Neutrophil (primary cell): Measurements from ENCODE around the gene COP1.

Source experiments
- H3K27ac ChIP-seq: fragments of 200-600 bp; sonication (generic); 2 replicates; pipeline ENCODE4 v1.5.1; 2016; ENCODE audit warnings: mild to moderate bottlenecking, moderate library complexity
- H3K27me3 ChIP-seq: fragments of 200-600 bp; sonication (generic); 2 replicates; pipeline ENCODE4 v1.6.0; 2016; ENCODE audit warnings: mild to moderate bottlenecking
- H3K36me3 ChIP-seq: fragments of 200-600 bp; sonication (generic); 2 replicates; pipeline ENCODE4 v1.5.1; 2017
- H3K4me1 ChIP-seq, 2 experiments: fragments of 200-600 bp in 1 of 2; sonication (generic) in 1 of 2; 1 replicate in 1 of 2; 2 replicates in 1 of 2; pipeline versions ENCODE4 v1.5.1 to v1.6.1; 2013 to 2016; ENCODE audit warnings: low read depth in 1 of 2, low read length in 1 of 2, mild to moderate bottlenecking in 1 of 2, moderate library complexity in 1 of 2; ENCODE audit not compliant: control insufficient read depth in 1 of 2, insufficient read depth in 1 of 2
- H3K4me3 ChIP-seq, 2 experiments: fragments of 200-600 bp in 1 of 2; sonication (generic) in 1 of 2; 1 replicate in 1 of 2; 2 replicates in 1 of 2; pipeline ENCODE4 v1.5.1; 2013 to 2016; ENCODE audit warnings: low read depth in 1 of 2, low read length in 1 of 2, mild to moderate bottlenecking in 1 of 2, moderate library complexity in 1 of 2
- H3K9me3 ChIP-seq: fragments of 200-600 bp; sonication (generic); 2 replicates; pipeline ENCODE4 v1.5.1; 2016
- CTCF ChIP-seq: fragments of 200-600 bp; sonication (generic); IDR thresholded peaks from 2 replicates; pipeline ENCODE4 v1.5.1; 2016; ENCODE audit warnings: antibody characterized with exemption

The COP1 gene

GRCh38 chr1:175918364-175918801 is 288.7 kb downstream of the COP1 start:
- Histone ChIP-seq H3K27ac (no peak overlapping the region), H3K4me3 (no peak overlapping the region), H3K27me3 (no peaks in the 10 kb centered on the region), H3K36me3 (no peaks in the 10 kb centered on the region), H3K9me3 (no peaks in the 10 kb centered on the region), H3K4me1 (no peaks in the 10 kb centered on the region)
- no peak for TF ChIP-seq CTCF

GRCh38 chr1:175914115-175914514 is 293.0 kb downstream of the COP1 start:
- Histone ChIP-seq H3K4me1 (no peaks in the 10 kb centered on the region), H3K27me3 (no peaks in the 10 kb centered on the region), H3K9me3 (peaks cover 3% of the 10 kb centered on the region), H3K4me3 (no peak overlapping the region), H3K36me3 (no peaks in the 10 kb centered on the region), H3K27ac (no peak overlapping the region)
- no peak for TF ChIP-seq CTCF

GRCh38 chr1:175911138-175911537 is 295.9 kb downstream of the COP1 start:
- Histone ChIP-seq H3K27ac (no peak overlapping the region), H3K36me3 (no peaks in the 10 kb centered on the region), H3K4me1 (no peaks in the 10 kb centered on the region), H3K27me3 (no peaks in the 10 kb centered on the region), H3K4me3 (no peak overlapping the region), H3K9me3 (peaks cover 3% of the 10 kb centered on the region)
- TF ChIP-seq CTCF, result no peak

- no peaks in the 10 kb centered on the region for H3K36me3 ChIP-seq
- H3K4me1 ChIP-seq, result no peaks in the 10 kb centered on the region
- no peak overlapping the region for H3K27ac ChIP-seq
- H3K9me3 ChIP-seq, result peaks cover 3% of the 10 kb centered on the region
- no peak for TF ChIP-seq CTCF
- H3K27me3 ChIP-seq, result no peaks in the 10 kb centered on the region
- no peak overlapping the region for H3K4me3 ChIP-seq
These were observed 300.7 kb downstream of the COP1 start for GRCh38 chr1:175906370-175906769.

- Histone ChIP-seq H3K27ac (no peak overlapping the region), H3K36me3 (no peaks in the 10 kb centered on the region), H3K4me1 (no peaks in the 10 kb centered on the region), H3K4me3 (no peak overlapping the region), H3K9me3 (no peaks in the 10 kb centered on the region), H3K27me3 (no peaks in the 10 kb centered on the region)
- no peak for TF ChIP-seq CTCF
These were observed 302.3 kb downstream of the COP1 start for GRCh38 chr1:175904808-175905207.

- H3K27ac ChIP-seq, result no peak overlapping the region
- H3K9me3 ChIP-seq, result no peaks in the 10 kb centered on the region
- no peak for TF ChIP-seq CTCF
- no peaks in the 10 kb centered on the region for H3K27me3 ChIP-seq
- H3K36me3 ChIP-seq, result no peaks in the 10 kb centered on the region
- H3K4me1 ChIP-seq, result no peaks in the 10 kb centered on the region
- H3K4me3 ChIP-seq, result no peak overlapping the region
These were observed 304.8 kb downstream of the COP1 start for GRCh38 chr1:175902281-175902680.
